ENCODE results near the gene SCRT2.

Gene SCRT2

GRCh38 chr20:717832-718231, 42.2 kb upstream of the SCRT2 start:
- DNase-seq (ENCODE audit: low spot score) = no peak
- TF ChIP-seq CTCF (IDR thresholded peaks at IDR 0.05; ENCODE audit: extremely low read depth, missing control alignments) = no peak

GRCh38 chr20:717271-717670, 41.7 kb upstream of the SCRT2 start:
- no peak for DNase-seq (ENCODE audit: low spot score)
- no peak for TF ChIP-seq CTCF (IDR thresholded peaks at IDR 0.05; ENCODE audit: extremely low read depth, missing control alignments)

GRCh38 chr20:714453-714852, 38.9 kb upstream of the SCRT2 start:
- DNase-seq (ENCODE audit: low spot score) = no peak
- no peak for TF ChIP-seq CTCF (IDR thresholded peaks at IDR 0.05; ENCODE audit: extremely low read depth, missing control alignments)

GRCh38 chr20:711576-711975, 36.0 kb upstream of the SCRT2 start:
- TF ChIP-seq CTCF (IDR thresholded peaks at IDR 0.05; ENCODE audit: extremely low read depth, missing control alignments) = no peak
- no peak for DNase-seq (ENCODE audit: low spot score)

- no peak for TF ChIP-seq CTCF (IDR thresholded peaks at IDR 0.05; ENCODE audit: extremely low read depth, missing control alignments)
- DNase-seq (ENCODE audit: low spot score) = no peak
Measured at GRCh38 chr20:710780-711450, 35.3 kb upstream of the SCRT2 start.

- no peak for DNase-seq (ENCODE audit: low spot score)
Measured at GRCh38 chr20:709991-710779, 34.6 kb upstream of the SCRT2 start.

More at GRCh38 chr20:709991-710779, 34.6 kb upstream of the SCRT2 start:
- no peak for TF ChIP-seq CTCF (IDR thresholded peaks at IDR 0.05; ENCODE audit: extremely low read depth, missing control alignments)

Data from GM20000 (cell line).